GM21619 (cell line): ENCODE data around the gene TEX52.
"Not testable (repeated sequence)": the region's sequence is repeated elsewhere in the genome, so short reads cannot be mapped to it uniquely, and the experiment has no call there.

Experiments
- ATAC-seq: cut with Tn5 transposase; IDR thresholded peaks from one replicate; pipeline ENCODE4 v1.9.1; 2021; ENCODE audit not compliant: unreplicated experiment

Gene TEX52

DNA sequence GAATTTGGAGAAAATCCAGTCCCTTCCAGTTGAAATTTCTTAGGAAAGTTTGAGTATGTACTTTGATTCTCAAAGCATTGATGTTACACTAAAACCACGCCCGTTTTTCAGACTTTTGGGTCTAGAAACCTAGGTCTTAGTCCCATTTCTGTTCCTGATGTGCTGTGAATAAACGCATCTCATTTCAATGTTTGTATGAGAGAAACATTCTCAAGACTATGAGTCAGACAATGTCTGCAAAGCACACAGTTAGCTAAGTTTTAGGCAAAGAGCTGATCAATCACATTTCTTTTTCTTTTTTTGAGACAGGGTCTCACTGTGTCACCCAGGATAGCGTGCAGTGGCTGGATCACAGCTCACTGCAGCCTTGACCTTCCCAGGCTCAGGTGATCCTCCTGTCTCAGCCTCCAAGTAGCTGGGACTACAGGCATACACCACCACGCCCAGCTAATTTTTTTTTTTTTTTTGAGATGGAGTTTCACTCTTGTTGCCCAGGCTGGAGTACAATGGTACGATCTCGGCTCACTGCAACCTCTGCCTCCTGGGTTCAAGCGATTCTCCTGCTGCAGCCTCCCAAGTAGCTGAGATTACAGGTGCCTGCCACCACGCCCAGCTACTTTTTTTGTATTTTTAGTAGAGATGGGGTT lies 12.3 kb upstream of the TEX52 start:
- ATAC-seq: not testable (repeated sequence)

GRCh38 chr12:2864198-2864597 lies 7.4 kb upstream of the TEX52 start:
- no peak for ATAC-seq

DNA sequence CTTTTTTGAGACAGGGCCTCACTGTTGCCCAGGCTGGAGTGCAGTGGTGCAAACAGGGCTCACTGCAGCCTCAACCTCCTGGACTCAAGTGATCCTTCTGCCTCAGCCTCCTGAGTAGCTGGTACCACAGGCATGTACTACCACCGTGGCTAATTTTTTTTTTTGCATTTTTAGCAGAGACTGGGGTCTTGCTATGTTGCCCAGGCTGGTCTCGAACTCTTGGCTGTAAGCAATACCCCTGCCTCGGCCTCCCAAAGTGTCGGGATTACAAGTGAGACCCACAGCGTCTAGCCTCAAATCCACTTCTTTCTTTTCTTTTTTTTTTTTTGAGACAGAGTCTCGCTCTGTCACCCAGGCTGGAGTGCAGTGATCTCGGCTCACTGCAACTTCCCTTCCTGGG lies 6.6 kb upstream of the TEX52 start:
- not testable (repeated sequence) for ATAC-seq

- ATAC-seq: no peak
Observed at GRCh38 chr12:2862876-2863275, 6.0 kb upstream of the TEX52 start.

DNA sequence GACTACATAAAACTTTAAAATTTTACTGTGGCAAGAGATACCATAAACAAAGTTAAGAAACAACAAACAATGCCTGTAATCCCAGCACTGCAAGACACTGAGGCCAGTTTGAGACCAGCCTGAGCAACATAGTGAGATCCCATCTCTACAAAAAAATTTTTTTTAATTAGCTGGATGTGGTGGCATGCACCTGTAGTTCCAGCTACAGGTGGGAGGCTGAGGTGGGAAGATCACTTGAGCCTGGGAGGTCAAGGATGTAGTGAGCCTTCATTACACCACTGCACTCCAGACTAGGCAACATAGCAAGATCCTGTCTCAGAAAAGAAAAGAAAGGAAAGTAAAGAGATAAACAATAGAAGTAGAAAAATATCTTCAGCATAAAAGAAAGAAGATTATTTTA lies 3.3 kb upstream of the TEX52 start:
- no peak for ATAC-seq

- no peak for ATAC-seq
Observed at GRCh38 chr12:2858944-2859421, 2.1 kb upstream of the TEX52 start.

DNA sequence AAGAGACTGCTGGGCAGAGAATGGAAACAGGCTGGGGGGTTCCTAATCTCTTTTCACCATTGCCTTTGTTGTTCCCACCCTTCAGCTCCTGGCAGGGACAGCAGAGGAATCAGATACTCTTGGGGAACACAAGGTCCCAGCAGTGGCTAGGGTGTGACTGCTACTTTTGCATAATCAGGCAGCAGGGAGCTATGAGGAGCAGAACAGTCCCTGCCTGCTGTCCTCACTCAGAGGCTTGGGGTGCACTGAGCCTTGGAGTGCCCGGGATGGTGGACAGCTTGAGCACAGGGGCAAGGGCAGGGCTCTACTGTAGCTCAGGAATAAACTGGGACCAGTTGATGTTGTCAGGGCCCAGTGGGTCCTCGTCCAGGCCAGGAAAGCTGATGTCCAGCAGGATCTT lies 1.5 kb upstream of the TEX52 start:
- no peak for ATAC-seq

- ATAC-seq: no peak
Observed at GRCh38 chr12:2857576-2857975, 737 bp upstream of the TEX52 start.

DNA sequence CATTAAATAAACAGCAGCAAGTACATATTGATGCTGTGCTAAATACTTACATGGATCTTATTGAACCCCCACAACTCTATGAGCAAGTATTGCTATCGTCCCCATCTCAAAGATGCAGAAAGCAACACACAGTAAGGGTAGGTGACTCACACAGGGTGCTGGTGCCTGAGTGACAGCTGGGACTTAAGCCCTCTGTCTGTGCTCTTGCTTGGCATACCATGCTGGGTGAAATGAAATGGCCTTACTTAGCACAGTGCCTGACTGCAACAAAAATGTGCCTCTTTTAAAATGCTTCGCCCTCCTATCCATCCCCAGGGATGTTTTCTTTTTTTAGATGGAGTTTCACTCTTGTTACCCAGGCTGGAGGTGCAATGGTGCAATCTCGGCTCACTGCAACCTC lies 788 bp downstream of the TEX52 start:
- no peak for ATAC-seq

DNA sequence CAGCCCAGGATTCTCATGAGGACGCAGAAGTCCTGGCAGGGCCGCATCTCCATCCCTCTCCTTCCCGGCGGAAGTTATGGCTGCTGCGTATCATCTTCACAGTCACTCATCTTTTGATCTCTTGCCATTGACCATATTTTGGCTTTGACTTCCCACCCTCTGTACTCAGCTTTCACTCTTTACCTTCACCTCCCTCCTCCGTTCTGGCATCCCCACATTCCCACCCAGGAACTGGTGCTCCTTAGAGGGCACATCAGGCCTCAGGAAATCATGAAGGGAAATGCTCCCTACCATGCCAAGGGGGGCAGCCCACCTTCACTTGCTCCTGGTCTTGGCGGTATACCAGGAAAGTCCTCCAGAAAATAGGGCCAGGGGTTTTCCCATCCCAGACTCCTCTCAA lies 1.3 kb downstream of the TEX52 start:
- no peak for ATAC-seq

DNA sequence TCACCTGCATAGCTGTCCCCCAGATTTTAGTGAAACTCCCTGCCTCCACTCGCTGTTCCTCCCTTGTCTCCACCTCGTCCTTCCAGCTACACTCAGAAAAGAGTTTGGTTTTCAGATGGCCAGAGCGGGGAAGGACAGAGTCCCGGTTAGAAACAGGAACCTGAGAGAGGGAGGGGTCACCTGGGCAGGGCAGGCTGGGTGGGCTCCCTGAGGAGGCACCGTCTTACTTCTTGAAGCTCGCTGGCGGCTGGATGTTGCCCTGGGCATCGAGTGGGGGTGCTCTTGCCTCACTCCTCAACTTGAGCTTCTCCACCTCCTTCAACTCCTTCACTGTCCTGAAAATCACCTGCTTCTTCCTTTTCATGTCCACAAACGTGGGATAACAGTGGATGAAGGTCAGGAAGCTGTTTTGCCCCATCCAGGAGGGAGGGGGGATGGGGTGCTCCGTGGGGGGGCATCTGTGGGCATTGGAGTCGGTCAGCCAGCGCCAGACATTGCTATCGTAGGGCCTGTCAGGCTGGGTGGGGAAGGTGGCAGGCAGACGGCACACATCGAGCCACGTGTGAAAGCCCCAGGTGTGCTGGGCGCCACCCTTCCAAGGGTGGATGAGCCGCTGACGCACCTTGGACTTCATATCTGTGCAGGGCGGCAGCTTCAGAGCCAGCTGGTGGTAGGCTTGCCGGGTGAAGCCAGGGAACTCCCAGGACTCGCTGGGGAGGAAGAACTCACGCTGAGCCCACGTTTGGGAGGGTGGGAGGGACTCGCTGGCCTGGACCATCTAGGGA lies 2.0 kb downstream of the TEX52 start:
- ATAC-seq: no peak

- no peak for ATAC-seq
Observed at GRCh38 chr12:2853626-2854025, 3.2 kb downstream of the TEX52 start.

DNA sequence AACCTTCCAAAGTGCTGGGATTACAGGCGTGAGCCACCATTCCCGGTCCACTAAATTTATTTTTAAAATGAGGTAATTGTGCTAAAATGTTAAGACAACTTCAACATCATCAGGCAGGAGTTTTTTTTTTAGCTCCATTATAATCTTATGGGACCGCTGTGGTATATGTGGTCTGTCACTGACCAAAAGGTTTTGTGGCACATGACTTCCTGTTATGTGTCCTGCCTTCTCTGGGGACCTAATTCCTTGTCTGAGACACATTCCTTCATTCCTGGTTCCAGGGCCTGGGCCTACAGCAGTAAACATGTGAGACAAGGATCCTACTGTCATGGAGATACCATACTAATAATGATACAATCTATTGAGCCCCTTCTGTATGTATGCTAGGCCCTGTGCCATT lies 4.9 kb downstream of the TEX52 start:
- no peak for ATAC-seq

DNA sequence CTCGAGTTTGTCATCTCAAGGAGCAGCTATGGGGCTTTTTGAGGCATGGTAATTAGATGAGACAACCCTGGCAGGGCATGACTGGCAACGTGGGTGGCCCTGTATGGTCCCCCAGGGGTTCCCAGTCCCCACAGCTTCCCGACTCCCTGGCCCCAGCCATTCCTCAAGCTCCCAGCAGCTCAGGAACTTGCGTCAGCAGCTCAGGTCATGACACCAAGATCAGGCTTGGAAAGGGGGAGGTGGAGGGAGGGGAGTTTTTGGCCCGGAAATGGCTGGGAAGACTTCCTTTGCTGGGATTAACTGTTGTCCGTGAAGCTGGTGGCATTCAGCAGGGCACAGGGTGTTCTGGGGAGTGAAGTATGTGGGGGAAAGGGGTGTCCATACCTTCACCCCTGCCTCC lies 11.6 kb downstream of the TEX52 start:
- no peak for ATAC-seq

DNA sequence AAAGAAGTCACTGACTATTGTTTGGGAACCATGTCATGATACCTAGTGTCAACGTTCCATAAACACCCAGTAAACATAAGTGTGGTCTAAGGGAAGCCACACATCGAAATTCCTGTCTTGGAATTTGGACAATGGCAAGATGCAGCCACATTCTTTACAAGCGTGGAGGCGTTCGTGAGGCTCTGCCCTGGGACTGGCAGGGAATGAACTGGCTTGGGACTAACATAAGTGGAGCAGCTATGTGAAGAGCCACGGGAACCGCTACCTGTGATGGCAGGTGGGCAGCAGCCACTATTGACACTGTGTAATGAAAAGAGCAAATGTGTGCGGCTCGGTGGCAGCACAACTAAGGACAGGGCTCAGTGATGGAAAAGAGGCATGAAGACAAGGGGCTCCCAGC lies 12.1 kb downstream of the TEX52 start:
- no peak for ATAC-seq

- ATAC-seq: no peak
Observed at GRCh38 chr12:2842948-2843347, 13.9 kb downstream of the TEX52 start.

DNA sequence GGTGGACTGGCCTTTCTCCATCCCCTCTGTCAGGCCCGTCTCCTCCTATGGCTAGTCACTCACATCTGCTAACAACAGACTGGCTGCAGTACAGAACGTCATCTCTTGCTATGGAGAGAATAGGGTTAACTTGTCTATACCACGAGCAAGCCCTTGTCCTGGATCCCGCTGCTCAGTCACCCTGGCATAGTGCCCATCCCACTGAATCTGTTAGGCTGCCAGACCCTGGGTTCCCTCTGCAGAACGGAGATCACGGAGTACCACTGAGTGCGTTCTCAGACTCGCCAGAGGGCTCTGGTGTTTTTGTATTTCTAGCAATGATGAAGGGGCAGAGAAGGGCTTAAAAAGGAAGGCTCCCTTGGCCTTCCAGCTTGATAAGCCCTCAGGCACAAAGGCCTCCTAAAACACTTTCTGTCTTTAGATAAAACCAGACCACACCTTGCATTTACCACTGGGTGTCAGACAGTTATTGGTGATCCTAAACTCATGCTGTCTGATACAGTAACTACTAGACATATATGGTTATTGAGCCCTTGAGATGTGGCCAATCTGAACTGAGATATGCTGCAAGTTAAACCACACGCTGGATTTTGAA lies 15.7 kb downstream of the TEX52 start:
- no peak for ATAC-seq

- no peak for ATAC-seq
Observed at GRCh38 chr12:2836574-2836973, 20.3 kb downstream of the TEX52 start.

DNA sequence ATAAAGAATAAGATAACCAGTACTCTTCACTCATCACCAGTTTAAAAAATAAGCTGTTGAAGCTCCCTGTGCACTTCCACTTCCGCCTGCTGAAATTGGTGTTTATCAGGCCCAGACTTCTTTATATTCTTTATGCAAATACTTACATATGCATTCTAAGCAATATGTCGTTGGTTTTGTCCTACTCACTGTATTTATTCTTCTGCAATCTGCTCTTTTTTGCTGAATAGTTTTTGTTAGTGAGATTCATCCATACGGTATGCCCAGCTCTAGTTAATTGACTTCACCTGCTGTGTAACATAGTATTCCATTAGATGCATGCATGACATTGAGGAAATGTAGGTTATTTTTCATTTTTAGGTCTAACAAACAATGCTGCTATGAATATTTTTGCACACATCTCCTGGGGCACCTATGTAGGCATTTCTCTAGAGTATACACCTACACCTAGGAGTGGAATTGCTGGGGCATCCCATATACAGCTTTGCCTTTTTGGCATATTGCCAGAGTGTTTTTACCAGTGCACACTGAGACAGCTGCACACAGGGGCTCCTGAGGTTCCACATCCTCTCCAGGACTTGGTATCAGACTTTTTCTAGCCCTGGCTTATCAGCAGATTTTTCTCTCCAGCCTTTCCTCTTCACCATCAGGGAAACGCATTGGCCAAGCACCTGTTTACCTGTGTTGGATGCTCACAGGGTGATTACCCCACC lies 21.0 kb downstream of the TEX52 start:
- ATAC-seq: no peak

GRCh38 chr12:2834581-2835491 lies 22.0 kb downstream of the TEX52 start, which contains the start of gene NRIP2:
Gene NRIP2 (minus strand): TSS chr12:2835035. CDS start chr12:2834983, 52 bp downstream.
- no peak for ATAC-seq
